HEK293 (cell line): ENCODE measurements around the gene USHBP1.

ENCODE experiments used
- CTCF ChIA-PET: fragments of 350-600 bp; formaldehyde crosslinking; extraction: SDS; loops from one replicate; lab custom pipeline; 2021; ENCODE audit warnings: antibody characterized with exemption; lab: Yijun Ruan, JAX
- POLR2A ChIA-PET: fragments of 300-600 bp; formaldehyde crosslinking; extraction: SDS; loops from one replicate; lab custom pipeline; 2020; ENCODE audit warnings: antibody characterized with exemption, inconsistent platforms; lab: Yijun Ruan, JAX
- H3K27ac ChIP-seq: fragments of 200-500 bp; sonication (Bioruptor generic); 2 replicates; pipeline ENCODE4 v1.5.1; 2014; ENCODE audit warnings: low read depth, low read length, control low read depth, inconsistent platforms; ENCODE audit errors: extremely low read depth
- H3K36me3 ChIP-seq, 2 experiments: fragments of 200-500 bp in 1 of 2; sonication (Bioruptor generic) in 1 of 2; 1 replicate in 1 of 2; 2 replicates in 1 of 2; pipeline ENCODE4 v1.5.1; 2014 to 2017; ENCODE audit warnings: inconsistent platforms in 2 of 2, low read length in 2 of 2; ENCODE audit not compliant: control insufficient read depth in 2 of 2, insufficient read depth in 1 of 2
- H3K4me1 ChIP-seq: fragments of 200-500 bp; sonication (Bioruptor generic); 2 replicates; pipeline ENCODE4 v1.5.1; 2014; ENCODE audit warnings: mild to moderate bottlenecking, low read length, inconsistent platforms; ENCODE audit not compliant: control insufficient read depth, insufficient read depth
- H3K4me3 ChIP-seq: 2 replicates; pipeline ENCODE4 v1.5.1; 2011; ENCODE audit warnings: low read depth, mild to moderate bottlenecking, control low read depth, low read length, moderate library complexity
- H3K9me3 ChIP-seq: fragments of 200-500 bp; sonication (Bioruptor generic); 2 replicates; pipeline ENCODE4 v1.5.1; 2014; ENCODE audit warnings: low read depth, low read length, inconsistent platforms; ENCODE audit not compliant: control insufficient read depth, insufficient read depth
- BCL11A ChIP-seq: fragments of 450-650 bp; formaldehyde crosslinking; IDR thresholded peaks from 2 replicates; pipeline ENCODE4 v1.5.1; 2016; ENCODE audit warnings: low read depth, missing biosample characterization, missing genetic modification characterization
- EGR2 ChIP-seq: fragments of 450-650 bp; formaldehyde crosslinking; IDR thresholded peaks from 2 replicates; pipeline ENCODE4 v1.5.1; 2016; ENCODE audit warnings: low read depth, missing biosample characterization, missing genetic modification characterization
- MYNN ChIP-seq: fragments of 450-650 bp; formaldehyde crosslinking; IDR thresholded peaks from 2 replicates; pipeline ENCODE4 v1.5.1; 2016; ENCODE audit warnings: missing biosample characterization, missing genetic modification characterization, borderline replicate concordance
- PRDM10 ChIP-seq: fragments of 450-650 bp; formaldehyde crosslinking; IDR thresholded peaks from 2 replicates; pipeline ENCODE4 v1.5.1; 2016; ENCODE audit warnings: missing biosample characterization, missing genetic modification characterization
- PRDM6 ChIP-seq: fragments of 450-650 bp; formaldehyde crosslinking; IDR thresholded peaks from 2 replicates; pipeline ENCODE4 v1.5.1; 2017; ENCODE audit warnings: missing biosample characterization, missing genetic modification characterization
- REPIN1 ChIP-seq: fragments of 450-650 bp; formaldehyde crosslinking; IDR thresholded peaks from 2 replicates; pipeline ENCODE4 v1.5.1; 2017; ENCODE audit warnings: missing biosample characterization, missing genetic modification characterization, low read depth
- TRIM28 ChIP-seq: IDR thresholded peaks from 2 replicates; pipeline ENCODE4 v1.6.1; 2011; ENCODE audit warnings: low read length, control low read depth, borderline replicate concordance
- WT1 ChIP-seq: fragments of 450-650 bp; formaldehyde crosslinking; IDR thresholded peaks from 2 replicates; pipeline ENCODE4 v1.5.1; 2016; ENCODE audit warnings: missing biosample characterization, missing genetic modification characterization
- YY1 ChIP-seq: fragments of 450-650 bp; formaldehyde crosslinking; IDR thresholded peaks from 2 replicates; pipeline ENCODE4 v1.5.1; 2018; ENCODE audit warnings: missing biosample characterization, missing genetic modification characterization
- ZBTB26 ChIP-seq: fragments of 450-650 bp; formaldehyde crosslinking; optimal IDR thresholded peaks from 2 replicates; pipeline ENCODE3; 2016; ENCODE audit warnings: missing biosample characterization, mild to moderate bottlenecking, missing genetic modification characterization
- ZBTB44 ChIP-seq: fragments of 450-650 bp; IDR thresholded peaks from 2 replicates; pipeline ENCODE4 v1.5.1; 2018; ENCODE audit warnings: missing biosample characterization, mild to moderate bottlenecking, missing genetic modification characterization
- ZEB2 ChIP-seq: fragments of 450-650 bp; formaldehyde crosslinking; IDR thresholded peaks from 2 replicates; pipeline ENCODE4 v1.5.1; 2016; ENCODE audit warnings: missing biosample characterization, missing genetic modification characterization
- ZFHX2 ChIP-seq: fragments of 450-650 bp; formaldehyde crosslinking; conservative IDR thresholded peaks from 2 replicates; pipeline ENCODE4 v1.5.1; 2016; ENCODE audit warnings: missing biosample characterization, missing genetic modification characterization
- ZFP3 ChIP-seq: fragments of 450-650 bp; formaldehyde crosslinking; IDR thresholded peaks from 2 replicates; pipeline ENCODE4 v1.5.1; 2016; ENCODE audit warnings: low read depth, missing biosample characterization, missing genetic modification characterization
- ZIC2 ChIP-seq: fragments of 450-650 bp; formaldehyde crosslinking; IDR thresholded peaks from 2 replicates; pipeline ENCODE4 v1.5.1; 2016; ENCODE audit warnings: missing biosample characterization, missing genetic modification characterization
- ZNF112 ChIP-seq: fragments of 450-650 bp; formaldehyde crosslinking; IDR thresholded peaks from 2 replicates; pipeline ENCODE4 v1.5.0; 2017; ENCODE audit warnings: missing biosample characterization, missing genetic modification characterization
- ZNF26 ChIP-seq: fragments of 450-650 bp; formaldehyde crosslinking; IDR thresholded peaks from 2 replicates; pipeline ENCODE4 v1.5.1; 2016; ENCODE audit warnings: missing biosample characterization, missing genetic modification characterization
- ZNF335 ChIP-seq: fragments of 450-650 bp; formaldehyde crosslinking; conservative IDR thresholded peaks from 2 replicates; pipeline ENCODE4 v1.5.1; 2016; ENCODE audit warnings: missing biosample characterization, missing genetic modification characterization
- ZNF529 ChIP-seq: fragments of 450-650 bp; formaldehyde crosslinking; IDR thresholded peaks from 2 replicates; pipeline ENCODE4 v1.5.1; 2017; ENCODE audit warnings: missing genetic modification characterization, missing biosample characterization; ENCODE audit not compliant: insufficient replicate concordance
- ZNF645 ChIP-seq: fragments of 450-650 bp; formaldehyde crosslinking; IDR thresholded peaks from 2 replicates; pipeline ENCODE4; 2016; ENCODE audit warnings: missing biosample characterization, missing genetic modification characterization
- ZNF670 ChIP-seq: fragments of 450-650 bp; formaldehyde crosslinking; IDR thresholded peaks from 2 replicates; pipeline ENCODE4 v1.5.1; 2016; ENCODE audit warnings: missing biosample characterization, missing genetic modification characterization, low read depth
- ZNF785 ChIP-seq: fragments of 450-650 bp; formaldehyde crosslinking; IDR thresholded peaks from 2 replicates; pipeline ENCODE4 v1.5.1; 2016; ENCODE audit warnings: missing biosample characterization, missing genetic modification characterization
- ZSCAN18 ChIP-seq: fragments of 450-650 bp; formaldehyde crosslinking; IDR thresholded peaks from 2 replicates; pipeline ENCODE4 v1.5.1; 2016; ENCODE audit warnings: missing biosample characterization, missing genetic modification characterization

Gene USHBP1

GRCh38 chr19:17243830-17244617, 20.5 kb downstream of the USHBP1 start:
- POLR2A ChIA-PET, result interaction anchor here (1.0 to 6.8 kb wide), 5 partner anchors 9 to 39 kb away, joined by 3 to 29 read pairs (median 5); partner anchors contain the start of genes BABAM1, OCEL1 and USE1
- Histone ChIP-seq H3K27ac (peak overlapping the region; percentile 82; the same call in 1 of the 2 replicates), H3K36me3 (peaks cover 0 to 16% of the 10 kb centered on the region in 2 experiments; a peak in 2 of 3 replicates), H3K4me3 (peak overlapping the region; percentile 76), H3K9me3 (no peaks in the 10 kb centered on the region), H3K4me1 (peaks cover 8% of the 10 kb centered on the region)
- CTCF ChIA-PET, result no interaction called here
- TF ChIP-seq ZNF645 (tag by site-specific recombination) (no peak), ZBTB26 (no peak), ZNF785 (tag by site-specific recombination) (no peak), ZNF335 (peak; percentile 68; the same call in 1 of the 2 replicates), ZFP3 (no peak), PRDM6 (tag by site-specific recombination) (no peak), BCL11A (tag by site-specific recombination) (no peak), TRIM28 (no peak), ZNF26 (tag by site-specific recombination) (no peak), YY1 (no peak), MYNN (tag by site-specific recombination) (no peak), REPIN1 (tag by site-specific recombination) (no peak), ZNF529 (tag by site-specific recombination) (no peak), ZNF112 (tag by site-specific recombination) (no peak), ZFHX2 (tag by site-specific recombination) (peak; percentile 43; the same call in 1 of the 2 replicates), ZSCAN18 (tag by site-specific recombination) (no peak), EGR2 (tag by site-specific recombination) (0 out of 2 replicates have a peak, but pooled peaks have one; percentile 17), ZIC2 (peak; percentile 21; the same call in 1 of the 2 replicates), PRDM10 (peak; percentile 65), ZBTB44 (tag by site-specific recombination) (no peak), WT1 (no peak), ZNF670 (tag by site-specific recombination) (no peak), ZEB2 (tag by site-specific recombination) (0 out of 2 replicates have a peak, but pooled peaks have one; percentile 40)
